Left lung (tissue), 10 donors: Measurements from ENCODE around the gene RAB11A. TPM values are rescaled to one million over a fixed set of nuclear protein-coding genes. Genes with fewer than 3 reads are reported as not detected.

ENCODE experiments used
- ATAC-seq: fragments of 200-7000 bp; cut with Tn5 transposase; one replicate; pipeline ENCODE4 v1.9.1; 2020; ENCODE audit warnings: moderate library complexity
- DNase-seq, 4 donors: peaks; one replicate each; pipeline ENCODE4 v3.0.0-alpha.2; 2013 to 2020
- H3K27ac ChIP-seq, 2 donors: fragments of 200-600 bp; sonication (generic) in 1 of 2; one replicate each; pipeline versions ENCODE4 v1.5.0 to v1.8.0; 2020 to 2021
- H3K27me3 ChIP-seq, 2 donors: fragments of 200-600 bp; sonication (generic) in 1 of 2; one replicate each; pipeline versions ENCODE4 v1.5.0 to v1.8.0; 2020 to 2021
- H3K36me3 ChIP-seq, 2 donors: fragments of 200-600 bp; sonication (generic) in 1 of 2; one replicate each; pipeline versions ENCODE4 v1.5.0 to v1.8.0; 2020 to 2021
- H3K4me1 ChIP-seq, 2 donors: fragments of 200-600 bp; one replicate each; pipeline ENCODE4 v1.8.0; 2021
- H3K4me3 ChIP-seq, 2 donors: fragments of 200-600 bp; sonication (generic) in 1 of 2; one replicate each; pipeline versions ENCODE4 v1.5.0 to v1.8.0; 2020 to 2021; ENCODE audit warnings: mild to moderate bottlenecking in 1 of 2
- H3K9me3 ChIP-seq, 2 donors: fragments of 200-600 bp; sonication (generic) in 1 of 2; one replicate each; pipeline versions ENCODE4 v1.5.0 to v1.8.0; 2020 to 2021
- CTCF ChIP-seq, 2 donors: fragments of 200-600 bp; sonication (generic) in 1 of 2; IDR thresholded peaks; one replicate each; pipeline versions ENCODE4 v1.5.0 to v1.8.0; 2021; ENCODE audit warnings: antibody characterized with exemption in 2 of 2
- intact Hi-C, 2 donors: fragments of 100-400 bp; cut with DNase I; formaldehyde crosslinking; loops; one replicate each; pipeline versions ENCODE4 v1.11.2 to v1.14.2; 2022
- polyA plus RNA-seq, 6 donors: library from polyadenylated mRNA; unstranded; fragments of 120-200 nt; gene quantifications; one replicate each; pipeline ENCODE4 v1.2.1, GENCODE V29; 2013; ENCODE audit not compliant: insufficient read length in 6 of 6
- total RNA-seq, 2 donors: library from RNA; stranded (reverse); fragmentation: NEBNext Ultra II Directional; extraction: Animal tissue kit (Norgen Biotek cat#: 25700); gene quantifications; one replicate each; pipeline ENCODE4 v1.2.1, GENCODE V29; 2021
- donor health status: DM: no; HTN: yes; CAD: no.
- donor health status: DM: no; HTN: no; CAD: no.

The RAB11A gene
- total and polyA plus RNA-seq, 8 donors, result 215 to 311 (median 271) TPM

GRCh38 chr15:65824031-65824743 lies 45.1 kb upstream of the RAB11A start:
- TF ChIP-seq CTCF (IDR thresholded peaks at IDR 0.05), result peak; percentile 56 to 58
- no peak overlapping the region for H3K27ac ChIP-seq
- intact Hi-C loops, result no loop called here
- peak; percentile 87 for ATAC-seq
- peak in 1 of 4 donors; percentile 50 for DNase-seq
- H3K4me3 ChIP-seq, result no peak overlapping the region
- H3K27me3 ChIP-seq, result no peaks in the 10 kb centered on the region
- H3K36me3 ChIP-seq, result no peaks in the 10 kb centered on the region
- H3K4me1 ChIP-seq, result peaks cover 0 to 47% of the 10 kb centered on the region in 2 donors
- no peaks in the 10 kb centered on the region for H3K9me3 ChIP-seq

- Histone ChIP-seq H3K36me3 (no peaks in the 10 kb centered on the region), H3K27me3 (no peaks in the 10 kb centered on the region), H3K27ac (no peak overlapping the region), H3K4me3 (no peak overlapping the region), H3K4me1 (peaks cover 0 to 47% of the 10 kb centered on the region in 2 donors), H3K9me3 (no peaks in the 10 kb centered on the region)
- intact Hi-C loops, result no loop called here
- DNase-seq (no peak), ATAC-seq (peak; percentile 66)
- TF ChIP-seq CTCF (IDR thresholded peaks at IDR 0.05), result no peak
Measured at GRCh38 chr15:65824941-65825544, 44.2 kb upstream of the RAB11A start.

GRCh38 chr15:65827065-65827464 lies 42.2 kb upstream of the RAB11A start:
- DNase-seq, result no peak
- no peak for TF ChIP-seq CTCF (IDR thresholded peaks at IDR 0.05)
- Histone ChIP-seq H3K36me3 (no peaks in the 10 kb centered on the region), H3K4me1 (peaks cover 0 to 56% of the 10 kb centered on the region in 2 donors), H3K27me3 (no peaks in the 10 kb centered on the region), H3K9me3 (no peaks in the 10 kb centered on the region), H3K4me3 (no peak overlapping the region), H3K27ac (peak overlapping the region in 1 of 2 donors; percentile 38)
- ATAC-seq, result peak; percentile 10
- intact Hi-C loops, result no loop called here

GRCh38 chr15:65828585-65828984 lies 40.7 kb upstream of the RAB11A start:
- TF ChIP-seq CTCF (IDR thresholded peaks at IDR 0.05), result no peak
- no peak overlapping the region for H3K4me3 ChIP-seq

GRCh38 chr15:65829130-65829764 lies 40.0 kb upstream of the RAB11A start:
- Histone ChIP-seq H3K27ac (peak overlapping the region in 1 of 2 donors; percentile 41), H3K9me3 (no peaks in the 10 kb centered on the region), H3K4me1 (peaks cover 14 to 75% of the 10 kb centered on the region in 2 donors), H3K36me3 (no peaks in the 10 kb centered on the region), H3K4me3 (no peak overlapping the region), H3K27me3 (no peaks in the 10 kb centered on the region)
- intact Hi-C loops, result no loop called here
- ATAC-seq (peak; percentile 12), DNase-seq (no peak)
- TF ChIP-seq CTCF (IDR thresholded peaks at IDR 0.05), result peak; percentile 37 to 38

More at GRCh38 chr15:65828585-65828984, 40.7 kb upstream of the RAB11A start:
- Histone ChIP-seq H3K27me3 (no peaks in the 10 kb centered on the region), H3K36me3 (no peaks in the 10 kb centered on the region), H3K9me3 (no peaks in the 10 kb centered on the region), H3K4me1 (peaks cover 14 to 71% of the 10 kb centered on the region in 2 donors), H3K27ac (peak overlapping the region in 1 of 2 donors; percentile 41)
- DNase-seq (no peak), ATAC-seq (no peak)
- intact Hi-C loops, result no loop called here
